Mesothelial cell of epicardium (in vitro differentiated cells): ENCODE measurements around the gene TSSC4. TPM values are rescaled to one million over a fixed set of nuclear protein-coding genes. Genes with fewer than 3 reads are reported as not detected.

Source experiments
- DNase-seq, 2 experiments: peaks; one replicate each; pipeline ENCODE4 v3.0.0; 2021; ENCODE audit warnings: low spot score in 2 of 2; ENCODE audit not compliant: unreplicated experiment in 2 of 2
- H3K27ac Mint-ChIP-seq: 2 replicates; pipeline ENCODE4 v1.8.0; 2021; ENCODE audit warnings: mixed read lengths
- H3K27me3 Mint-ChIP-seq: 2 replicates; pipeline ENCODE4 v1.8.0; 2021; ENCODE audit warnings: low read depth, mixed read lengths
- H3K36me3 Mint-ChIP-seq: 2 replicates; pipeline ENCODE4 v1.8.0; 2021; ENCODE audit warnings: mixed read lengths
- H3K4me1 Mint-ChIP-seq: 2 replicates; pipeline ENCODE4 v1.8.0; 2021; ENCODE audit warnings: mixed read lengths
- H3K4me3 Mint-ChIP-seq: 2 replicates; pipeline ENCODE4 v1.8.0; 2021; ENCODE audit warnings: mild to moderate bottlenecking, moderate library complexity, mixed read lengths
- H3K9me3 Mint-ChIP-seq: 2 replicates; pipeline ENCODE4 v1.8.0; 2021; ENCODE audit warnings: mixed read lengths
- total RNA-seq: library from RNA; stranded (reverse); gene quantifications from 3 replicates; pipeline ENCODE4 v1.2.1, GENCODE V29; 2021
- TF ChIP-seq, protein P1 (sequence below): fragments of 200-600 bp; sonication (generic); IDR thresholded peaks from one replicate; pipeline ENCODE4 v1.5.0; 2021; ENCODE audit warnings: antibody characterized with exemption; ENCODE audit not compliant: unreplicated experiment

TSSC4 gene
- total RNA-seq, 1 donor from 2014 or later = 79.3 TPM

DNA sequence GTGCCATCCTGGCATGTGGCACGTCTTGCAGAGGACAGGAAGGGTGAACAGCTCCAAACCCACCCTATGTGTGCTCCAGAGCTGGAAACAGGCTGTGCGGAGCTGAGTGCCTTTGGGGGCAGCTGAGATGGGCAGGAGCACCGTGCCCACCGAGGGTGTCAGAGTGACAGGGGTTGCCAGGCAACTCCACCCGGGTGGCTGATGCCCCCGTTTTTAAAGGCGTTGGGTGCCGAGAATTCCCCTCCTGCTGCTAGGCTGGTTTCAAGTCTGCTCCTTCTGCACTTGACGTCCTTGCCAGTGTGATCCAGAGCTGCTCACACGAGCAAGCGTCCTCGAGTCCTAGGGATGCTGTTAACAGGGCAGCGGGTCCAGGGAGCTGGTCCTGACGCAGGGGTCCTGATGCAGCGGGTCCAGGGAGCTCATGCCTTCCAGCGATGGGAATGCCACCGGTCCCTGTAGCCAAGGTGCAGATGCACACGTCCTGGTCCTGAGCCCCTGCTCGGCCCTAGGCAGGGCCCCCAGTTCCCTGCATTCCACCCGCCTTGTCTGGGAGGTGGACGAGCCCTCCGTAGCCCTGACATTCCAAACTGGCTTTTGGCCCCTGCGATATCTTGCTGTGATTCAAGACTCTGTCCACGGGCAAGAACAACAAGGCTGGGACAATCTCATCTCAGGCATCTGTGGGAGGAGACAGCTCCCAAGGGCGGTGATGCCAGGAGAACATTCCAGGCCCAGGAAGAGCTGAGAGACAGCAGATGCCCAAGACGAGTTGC lies 49.2 kb downstream of the TSSC4 start:
- H3K27ac Mint-ChIP-seq = no peak overlapping the region
- no peaks in the 10 kb centered on the region for H3K36me3 Mint-ChIP-seq
- no peak overlapping the region for H3K4me3 Mint-ChIP-seq
- H3K4me1 Mint-ChIP-seq = peaks cover 3% of the 10 kb centered on the region
- peaks cover 80% of the 10 kb centered on the region for H3K27me3 Mint-ChIP-seq
- H3K9me3 Mint-ChIP-seq = no peaks in the 10 kb centered on the region
- DNase-seq = no peak
- TF ChIP-seq, protein P1, sequence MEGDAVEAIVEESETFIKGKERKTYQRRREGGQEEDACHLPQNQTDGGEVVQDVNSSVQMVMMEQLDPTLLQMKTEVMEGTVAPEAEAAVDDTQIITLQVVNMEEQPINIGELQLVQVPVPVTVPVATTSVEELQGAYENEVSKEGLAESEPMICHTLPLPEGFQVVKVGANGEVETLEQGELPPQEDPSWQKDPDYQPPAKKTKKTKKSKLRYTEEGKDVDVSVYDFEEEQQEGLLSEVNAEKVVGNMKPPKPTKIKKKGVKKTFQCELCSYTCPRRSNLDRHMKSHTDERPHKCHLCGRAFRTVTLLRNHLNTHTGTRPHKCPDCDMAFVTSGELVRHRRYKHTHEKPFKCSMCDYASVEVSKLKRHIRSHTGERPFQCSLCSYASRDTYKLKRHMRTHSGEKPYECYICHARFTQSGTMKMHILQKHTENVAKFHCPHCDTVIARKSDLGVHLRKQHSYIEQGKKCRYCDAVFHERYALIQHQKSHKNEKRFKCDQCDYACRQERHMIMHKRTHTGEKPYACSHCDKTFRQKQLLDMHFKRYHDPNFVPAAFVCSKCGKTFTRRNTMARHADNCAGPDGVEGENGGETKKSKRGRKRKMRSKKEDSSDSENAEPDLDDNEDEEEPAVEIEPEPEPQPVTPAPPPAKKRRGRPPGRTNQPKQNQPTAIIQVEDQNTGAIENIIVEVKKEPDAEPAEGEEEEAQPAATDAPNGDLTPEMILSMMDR = no peak

DNA sequence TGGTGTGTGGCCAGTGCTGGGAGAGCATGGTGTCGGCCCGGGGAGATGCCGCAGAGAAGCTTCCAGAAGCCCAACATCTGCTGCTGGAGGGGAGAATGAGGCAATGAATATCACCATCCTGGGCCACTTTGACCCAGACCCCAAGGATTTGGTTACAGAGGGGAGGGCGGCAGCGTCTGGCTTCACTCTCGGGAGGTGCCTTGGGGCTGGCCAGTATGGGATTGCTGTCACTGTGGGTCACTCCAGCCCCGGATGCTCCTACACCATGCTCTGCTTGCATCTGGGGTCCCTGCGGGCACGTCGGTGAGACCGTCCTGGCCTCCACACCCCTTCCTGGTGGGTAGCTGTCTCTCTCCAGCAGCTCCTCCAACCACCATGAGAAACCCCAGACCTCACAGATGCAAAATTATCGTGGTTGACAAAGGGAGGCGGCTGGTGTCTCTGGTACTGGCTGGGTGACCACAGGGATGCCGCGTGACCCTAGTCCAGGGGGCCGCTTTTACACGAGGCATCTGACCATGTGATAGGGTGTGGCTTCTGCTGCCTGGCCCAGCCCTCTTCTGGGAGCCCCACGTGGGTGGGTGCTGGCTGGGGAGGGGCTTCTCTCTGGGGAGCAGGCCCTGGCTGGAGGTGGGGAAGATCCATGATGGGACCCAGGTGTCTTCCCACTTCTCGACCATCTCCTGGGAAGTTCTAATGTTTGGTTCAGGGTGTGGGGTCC lies 49.9 kb downstream of the TSSC4 start:
- no peaks in the 10 kb centered on the region for H3K4me1 Mint-ChIP-seq
- DNase-seq = no peak
- no peaks in the 10 kb centered on the region for H3K36me3 Mint-ChIP-seq
- H3K4me3 Mint-ChIP-seq = no peak overlapping the region
- H3K27me3 Mint-ChIP-seq = peaks cover 82% of the 10 kb centered on the region
- TF ChIP-seq, protein P1 = no peak
- H3K27ac Mint-ChIP-seq = no peak overlapping the region
- peaks cover 3% of the 10 kb centered on the region for H3K9me3 Mint-ChIP-seq

DNA sequence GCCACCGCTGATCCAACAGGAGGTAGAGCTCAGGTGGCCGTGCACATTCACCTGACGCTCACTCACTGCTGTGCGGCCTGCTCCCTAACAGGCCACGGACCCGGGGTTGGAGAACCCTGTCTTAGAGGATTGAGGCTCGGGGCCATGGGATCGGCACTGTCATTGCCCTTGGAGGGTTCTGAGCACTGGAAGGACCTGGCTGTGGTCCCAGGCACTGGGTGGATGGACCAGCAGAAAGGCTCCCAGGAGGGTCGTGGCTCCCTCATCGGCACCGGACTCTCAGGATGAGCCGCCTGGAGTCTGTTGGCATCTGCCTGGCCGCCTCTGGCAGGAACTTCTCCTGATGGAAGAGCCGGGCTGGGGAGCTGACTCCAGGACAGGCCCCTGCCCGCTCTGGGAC lies 50.8 kb downstream of the TSSC4 start:
- peaks cover 80% of the 10 kb centered on the region for H3K27me3 Mint-ChIP-seq
- peak in 1 of 2 experiments; percentile 11 for DNase-seq
- peaks cover 7% of the 10 kb centered on the region for H3K9me3 Mint-ChIP-seq
- H3K4me3 Mint-ChIP-seq = no peak overlapping the region
- TF ChIP-seq, protein P1 = no peak
- no peak overlapping the region for H3K27ac Mint-ChIP-seq
- H3K4me1 Mint-ChIP-seq = no peaks in the 10 kb centered on the region
- H3K36me3 Mint-ChIP-seq = no peaks in the 10 kb centered on the region

DNA sequence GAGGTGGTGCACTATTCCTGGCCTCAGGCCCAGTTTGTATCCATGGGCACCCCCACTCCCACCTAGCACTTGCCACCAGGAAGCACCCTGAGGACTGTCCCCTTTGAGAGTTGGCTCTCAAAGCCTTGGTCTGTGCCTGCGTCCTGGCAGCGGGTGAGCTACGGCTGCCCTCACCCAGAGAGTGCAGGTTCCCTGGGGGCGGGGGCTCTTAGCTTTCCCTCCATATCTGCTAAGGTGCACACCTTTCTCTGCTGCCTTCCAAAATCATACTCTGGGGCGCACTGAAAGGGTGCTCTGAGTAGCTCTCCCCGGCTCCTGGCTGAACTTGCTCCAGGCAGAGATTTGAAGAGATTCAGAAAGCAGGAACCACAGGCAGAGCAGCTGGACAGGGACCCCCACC lies 51.4 kb downstream of the TSSC4 start:
- peaks cover 77% of the 10 kb centered on the region for H3K27me3 Mint-ChIP-seq
- no peaks in the 10 kb centered on the region for H3K36me3 Mint-ChIP-seq
- H3K27ac Mint-ChIP-seq = no peak overlapping the region
- no peak overlapping the region for H3K4me3 Mint-ChIP-seq
- peaks cover 7% of the 10 kb centered on the region for H3K9me3 Mint-ChIP-seq
- peak in 1 of 2 experiments; percentile 7 for DNase-seq
- no peaks in the 10 kb centered on the region for H3K4me1 Mint-ChIP-seq
- TF ChIP-seq, protein P1 = no peak

DNA sequence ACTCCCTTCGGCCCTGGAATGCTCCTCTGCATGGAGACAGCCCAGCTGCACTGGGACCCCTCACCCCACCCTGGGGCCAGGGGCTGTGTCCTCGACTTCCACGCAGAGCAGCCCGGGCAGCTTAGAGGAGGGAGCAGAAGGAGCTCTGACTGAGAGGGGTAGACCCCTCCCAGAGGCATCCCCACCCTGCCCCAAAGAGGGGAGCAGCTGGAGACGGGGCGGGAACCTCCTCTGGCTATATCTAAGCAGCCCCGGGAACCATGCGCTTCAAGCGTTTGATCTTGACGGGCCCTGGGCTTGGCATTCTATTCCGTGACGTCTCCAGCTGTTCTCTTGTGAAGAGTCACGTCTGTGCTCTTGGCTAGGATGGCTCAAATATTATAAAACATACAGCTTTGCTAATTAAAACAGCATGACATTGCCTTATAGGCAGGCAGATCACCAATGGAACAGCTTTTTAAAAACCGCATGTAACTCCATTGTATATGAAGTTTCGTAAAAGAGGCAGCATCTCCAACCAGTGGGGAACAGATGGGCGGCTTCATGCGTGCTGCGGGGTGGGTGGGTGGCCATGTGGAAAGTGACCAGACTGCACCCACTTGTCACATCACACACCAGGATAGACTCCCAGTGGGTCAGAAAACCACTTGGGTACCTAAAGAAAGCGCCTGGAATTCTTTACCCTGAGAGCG lies 51.9 kb downstream of the TSSC4 start:
- no peaks in the 10 kb centered on the region for H3K4me1 Mint-ChIP-seq
- H3K36me3 Mint-ChIP-seq = no peaks in the 10 kb centered on the region
- H3K27ac Mint-ChIP-seq = no peak overlapping the region
- peaks cover 77% of the 10 kb centered on the region for H3K27me3 Mint-ChIP-seq
- H3K4me3 Mint-ChIP-seq = no peak overlapping the region
- TF ChIP-seq, protein P1 = no peak
- peaks cover 7% of the 10 kb centered on the region for H3K9me3 Mint-ChIP-seq
- DNase-seq = peak in 1 of 2 experiments; percentile 19
